GM21529 (cell line): Measurements from ENCODE around the gene LBHD1.
"Not testable (repeated sequence)": the region's sequence is repeated elsewhere in the genome, so short reads cannot be mapped to it uniquely, and the experiment has no call there.

ENCODE experiments used
- ATAC-seq: cut with Tn5 transposase; IDR thresholded peaks from one replicate; pipeline ENCODE4 v1.9.1; 2021; ENCODE audit not compliant: unreplicated experiment

The LBHD1 gene

GRCh38 chr11:62671608-62672389, at the start of gene LBHD1, which contains the start of gene UQCC3:
Gene LBHD1, minus strand, starts transcription at chr11:62672267. Its CDS starts 2,236 bp downstream, at chr11:62670031.
Gene UQCC3, plus strand, starts transcription at chr11:62671673. Its CDS starts 73 bp downstream, at chr11:62671746.
- ATAC-seq, result peak; percentile 55

- no peak for ATAC-seq
These were observed 47.4 kb upstream of the LBHD1 start for GRCh38 chr11:62719302-62719978.

GRCh38 chr11:62716816-62717215, 44.7 kb upstream of the LBHD1 start:
- ATAC-seq, result no peak

GRCh38 chr11:62716206-62716605, 44.1 kb upstream of the LBHD1 start:
- ATAC-seq, result no peak

GRCh38 chr11:62715150-62716130, 43.4 kb upstream of the LBHD1 start:
- ATAC-seq, result no peak

GRCh38 chr11:62713343-62713742, 41.3 kb upstream of the LBHD1 start:
- no peak for ATAC-seq

- ATAC-seq, result no peak
These were observed 40.8 kb upstream of the LBHD1 start for GRCh38 chr11:62712861-62713260.

- no peak for ATAC-seq
These were observed 40.3 kb upstream of the LBHD1 start for GRCh38 chr11:62712276-62712812.

GRCh38 chr11:62710001-62710345, 37.9 kb upstream of the LBHD1 start:
- ATAC-seq, result peak; percentile 6

GRCh38 chr11:62709247-62710000, 37.4 kb upstream of the LBHD1 start:
- ATAC-seq, result peak; percentile 70

GRCh38 chr11:62708793-62709192, 36.7 kb upstream of the LBHD1 start:
- ATAC-seq, result no peak

- no peak for ATAC-seq
These were observed 36.3 kb upstream of the LBHD1 start for GRCh38 chr11:62708392-62708791.

- ATAC-seq, result no peak
These were observed 35.3 kb upstream of the LBHD1 start, which contains the start of the genes BSCL2 and GNG3 for GRCh38 chr11:62707277-62707861. Gene BSCL2, minus strand, starts transcription at chr11:62707424. Its CDS starts 229 bp downstream, at chr11:62707195. Gene GNG3, plus strand, starts transcription at chr11:62707676. Its CDS starts 620 bp downstream, at chr11:62708296.

GRCh38 chr11:62706850-62707247, 34.8 kb upstream of the LBHD1 start:
- no peak for ATAC-seq

GRCh38 chr11:62705880-62706849, 34.1 kb upstream of the LBHD1 start:
- ATAC-seq, result peak; percentile 60

- ATAC-seq, result no peak
These were observed 33.3 kb upstream of the LBHD1 start for GRCh38 chr11:62705413-62705812.

- not testable (repeated sequence) for ATAC-seq
These were observed 31.9 kb upstream of the LBHD1 start for GRCh38 chr11:62703921-62704320.

- ATAC-seq, result no peak
These were observed 30.2 kb upstream of the LBHD1 start for GRCh38 chr11:62702246-62702645.
